IPS DF 6.9 (cell line): Measurements from ENCODE around the gene ARFGEF2.
"Not testable (repeated sequence)": the region's sequence is repeated elsewhere in the genome, so short reads cannot be mapped to it uniquely, and the experiment has no call there.

Source experiments
- DNase-seq: peaks from one replicate; pipeline ENCODE4 v3.0.0-alpha.2; 2013; ENCODE audit warnings: low read depth, low spot score
- H3K27ac ChIP-seq: one replicate; pipeline ENCODE4 v1.5.1; 2013; ENCODE audit warnings: low read length, control low read depth
- H3K27me3 ChIP-seq: 2 replicates; pipeline ENCODE4 v1.6.1; 2013; ENCODE audit warnings: mild to moderate bottlenecking, low read length; ENCODE audit not compliant: control insufficient read depth, insufficient read depth
- H3K36me3 ChIP-seq: 2 replicates; pipeline ENCODE4 v1.6.1; 2013; ENCODE audit warnings: low read length; ENCODE audit not compliant: control insufficient read depth, insufficient read depth
- H3K4me1 ChIP-seq: 2 replicates; pipeline ENCODE4 v1.6.1; 2013; ENCODE audit warnings: low read length; ENCODE audit not compliant: control insufficient read depth, insufficient read depth
- H3K4me3 ChIP-seq: 2 replicates; pipeline ENCODE4 v1.5.1; 2013; ENCODE audit warnings: mild to moderate bottlenecking, low read length
- H3K9me3 ChIP-seq: 2 replicates; pipeline ENCODE4 v1.6.1; 2013; ENCODE audit warnings: low read length, inconsistent platforms; ENCODE audit not compliant: control insufficient read depth, insufficient read depth
- WGBS: extraction: QIAGEN DNeasy Blood & Tissue Kit; methylation state at CpG from one replicate; pipeline ENCODE4 v1.1.7; 2013; ENCODE audit warnings: mixed read lengths, missing lambda C conversion rate; ENCODE audit not compliant: insufficient read length, insufficient coverage; 5-methylcytosine and 5-hydroxymethylcytosine counted together

Gene ARFGEF2

GRCh38 chr20:48965189-48965910, 43.8 kb downstream of the ARFGEF2 start:
- Histone ChIP-seq H3K4me1 (no peaks in the 10 kb centered on the region), H3K4me3 (no peak overlapping the region), H3K9me3 (no peaks in the 10 kb centered on the region), H3K27ac (no peak overlapping the region), H3K27me3 (no peaks in the 10 kb centered on the region), H3K36me3 (peaks cover 13% of the 10 kb centered on the region; the same call in 1 of the 2 replicates)
- WGBS: no CpG with 5 or more reads among the region's 3 CpGs
- no peak for DNase-seq

- no peak overlapping the region for H3K4me3 ChIP-seq
- H3K4me1 ChIP-seq: no peaks in the 10 kb centered on the region
- H3K27me3 ChIP-seq: no peaks in the 10 kb centered on the region
- no peak overlapping the region for H3K27ac ChIP-seq
- DNase-seq: no peak
- no CpG with 5 or more reads among the region's 10 CpGs for WGBS
- H3K9me3 ChIP-seq: no peaks in the 10 kb centered on the region
- peaks cover 12% of the 10 kb centered on the region; the same call in 1 of the 2 replicates for H3K36me3 ChIP-seq
Observed at GRCh38 chr20:48970681-48971365, 49.3 kb downstream of the ARFGEF2 start.

- WGBS: no CpG with 5 or more reads among the region's 4 CpGs
- no peak overlapping the region for H3K4me3 ChIP-seq
Observed at GRCh38 chr20:48971956-48972355, 50.4 kb downstream of the ARFGEF2 start.

GRCh38 chr20:48972816-48973215, 51.3 kb downstream of the ARFGEF2 start:
- Histone ChIP-seq H3K27me3 (no peaks in the 10 kb centered on the region), H3K36me3 (peaks cover 10% of the 10 kb centered on the region; the same call in 1 of the 2 replicates), H3K9me3 (no peaks in the 10 kb centered on the region), H3K27ac (no peak overlapping the region), H3K4me3 (no peak overlapping the region), H3K4me1 (no peaks in the 10 kb centered on the region)
- no CpG with 5 or more reads among the region's 3 CpGs for WGBS
- no peak for DNase-seq

More at GRCh38 chr20:48971956-48972355, 50.4 kb downstream of the ARFGEF2 start:
- Histone ChIP-seq H3K27me3 (no peaks in the 10 kb centered on the region), H3K9me3 (no peaks in the 10 kb centered on the region), H3K27ac (no peak overlapping the region), H3K4me1 (no peaks in the 10 kb centered on the region), H3K36me3 (peaks cover 10% of the 10 kb centered on the region; the same call in 1 of the 2 replicates)
- no peak for DNase-seq

- Histone ChIP-seq H3K36me3 (peaks cover 3% of the 10 kb centered on the region; the same call in 1 of the 2 replicates), H3K4me1 (no peaks in the 10 kb centered on the region), H3K27ac (no peak overlapping the region), H3K27me3 (no peaks in the 10 kb centered on the region), H3K4me3 (no peak overlapping the region), H3K9me3 (no peaks in the 10 kb centered on the region)
- no CpG with 5 or more reads among the region's 9 CpGs for WGBS
- DNase-seq: no peak
Observed at GRCh38 chr20:48975955-48976354, 54.4 kb downstream of the ARFGEF2 start.

- H3K36me3 ChIP-seq: peaks cover 10% of the 10 kb centered on the region
- not testable (repeated sequence) for H3K9me3 ChIP-seq, H3K27ac ChIP-seq, H3K4me3 ChIP-seq, DNase-seq, H3K4me1 ChIP-seq, H3K27me3 ChIP-seq
- no CpG with 5 or more reads among the region's 2 CpGs for WGBS
Observed at GRCh38 chr20:48979980-48980379, 58.5 kb downstream of the ARFGEF2 start.

- no CpG with 5 or more reads among the region's 5 CpGs for WGBS
- H3K9me3 ChIP-seq: no peaks in the 10 kb centered on the region
- H3K36me3 ChIP-seq: peaks cover 10% of the 10 kb centered on the region
- H3K4me3 ChIP-seq: no peak overlapping the region
- no peaks in the 10 kb centered on the region for H3K27me3 ChIP-seq
- DNase-seq: no peak
- H3K27ac ChIP-seq: no peak overlapping the region
- no peaks in the 10 kb centered on the region for H3K4me1 ChIP-seq
Observed at GRCh38 chr20:48983423-48984400, 62.2 kb downstream of the ARFGEF2 start.

- H3K4me3 ChIP-seq: no peak overlapping the region
- WGBS: no CpG with 5 or more reads among the region's 10 CpGs
- no peaks in the 10 kb centered on the region for H3K9me3 ChIP-seq
- H3K27ac ChIP-seq: no peak overlapping the region
- no peak for DNase-seq
- no peaks in the 10 kb centered on the region for H3K4me1 ChIP-seq
- peaks cover 19% of the 10 kb centered on the region for H3K36me3 ChIP-seq
- no peaks in the 10 kb centered on the region for H3K27me3 ChIP-seq
Observed at GRCh38 chr20:48984575-48985219, 63.2 kb downstream of the ARFGEF2 start.

GRCh38 chr20:48986899-48987298, 65.4 kb downstream of the ARFGEF2 start:
- Histone ChIP-seq H3K36me3 (peaks cover 22% of the 10 kb centered on the region), H3K9me3 (no peaks in the 10 kb centered on the region), H3K4me1 (no peaks in the 10 kb centered on the region), H3K27me3 (no peaks in the 10 kb centered on the region), H3K4me3 (no peak overlapping the region), H3K27ac (no peak overlapping the region)
- WGBS: no CpG with 5 or more reads among the region's 2 CpGs
- DNase-seq: no peak

GRCh38 chr20:48990467-48990866, 69.0 kb downstream of the ARFGEF2 start:
- peaks cover 19% of the 10 kb centered on the region; the same call in 1 of the 2 replicates for H3K36me3 ChIP-seq
- no peak for DNase-seq
- WGBS: no CpG with 5 or more reads among the region's 1 CpG
- H3K4me1 ChIP-seq: no peaks in the 10 kb centered on the region
- no peak overlapping the region for H3K4me3 ChIP-seq
- no peak overlapping the region for H3K27ac ChIP-seq
- H3K9me3 ChIP-seq: no peaks in the 10 kb centered on the region
- H3K27me3 ChIP-seq: no peaks in the 10 kb centered on the region
